HG03025 (cell line): Measurements from ENCODE around the gene ATP8A1.

ENCODE experiments used
- ATAC-seq: cut with Tn5 transposase; IDR thresholded peaks from one replicate; pipeline ENCODE4 v1.9.1; 2021; ENCODE audit warnings: mild to moderate bottlenecking, moderate library complexity; ENCODE audit not compliant: unreplicated experiment, low FRiP score

ATP8A1 gene

DNA sequence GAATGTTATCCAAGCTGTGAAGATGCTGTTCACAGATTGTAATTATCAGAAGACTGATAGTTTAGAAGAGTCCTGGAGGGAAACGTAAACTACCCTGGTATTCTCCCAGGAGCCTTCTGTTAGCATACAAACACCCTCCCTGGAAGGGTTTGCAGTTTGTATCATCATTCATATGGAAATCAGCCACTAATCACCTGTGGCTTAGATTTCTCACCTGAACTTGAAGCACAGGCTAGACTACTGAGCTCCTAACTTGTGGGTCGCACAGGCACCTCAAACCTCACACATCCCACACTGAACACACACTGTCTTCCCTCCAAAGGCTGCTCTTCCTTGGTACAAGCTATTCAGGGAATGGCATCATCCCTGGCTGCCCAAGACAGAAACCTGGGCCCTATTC lies 228.9 kb downstream of the ATP8A1 start:
- no peak for ATAC-seq

DNA sequence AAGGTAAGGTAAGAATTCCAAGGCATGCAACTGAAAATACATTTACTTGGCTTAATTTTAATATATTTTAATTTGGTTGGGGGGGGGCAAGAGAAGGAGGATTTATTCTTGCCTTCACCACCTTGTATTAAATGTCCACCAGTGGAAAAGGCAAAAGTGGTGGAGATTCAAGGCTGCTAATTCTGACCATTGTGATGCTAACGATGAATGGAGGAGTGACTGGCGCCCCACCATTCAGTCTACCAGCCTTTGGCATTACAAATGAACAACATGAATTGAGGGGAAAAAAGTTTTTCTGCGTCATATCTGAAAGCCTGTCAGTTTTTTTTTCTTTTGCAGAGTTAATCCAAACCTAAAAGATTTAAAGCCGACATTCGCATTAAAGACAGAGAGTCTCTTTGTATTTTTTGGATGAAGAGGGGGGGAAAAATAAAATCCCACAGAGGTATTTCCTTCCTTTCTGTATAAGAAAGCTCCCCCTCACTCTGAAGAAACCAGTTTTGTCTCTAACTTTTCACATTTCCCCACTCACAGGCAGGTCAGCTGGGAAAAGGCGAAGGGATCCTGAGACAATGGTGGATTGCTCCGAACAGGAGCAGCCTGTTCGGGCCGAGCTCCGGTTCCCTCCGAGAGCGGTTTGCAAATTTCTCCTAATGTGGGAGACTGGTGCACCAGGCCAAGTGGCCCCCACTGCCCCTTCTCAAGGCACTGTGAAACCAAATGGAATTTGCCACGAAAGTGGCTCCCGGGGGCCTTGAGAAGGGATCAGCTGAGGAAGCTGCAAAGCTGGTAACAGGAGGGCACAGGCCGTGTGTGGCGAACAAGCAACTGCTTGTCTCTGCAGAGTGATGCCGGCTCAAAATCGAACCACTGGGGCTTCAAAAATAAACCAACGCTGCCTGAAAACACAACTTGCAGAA lies 231.5 kb downstream of the ATP8A1 start:
- ATAC-seq = no peak

DNA sequence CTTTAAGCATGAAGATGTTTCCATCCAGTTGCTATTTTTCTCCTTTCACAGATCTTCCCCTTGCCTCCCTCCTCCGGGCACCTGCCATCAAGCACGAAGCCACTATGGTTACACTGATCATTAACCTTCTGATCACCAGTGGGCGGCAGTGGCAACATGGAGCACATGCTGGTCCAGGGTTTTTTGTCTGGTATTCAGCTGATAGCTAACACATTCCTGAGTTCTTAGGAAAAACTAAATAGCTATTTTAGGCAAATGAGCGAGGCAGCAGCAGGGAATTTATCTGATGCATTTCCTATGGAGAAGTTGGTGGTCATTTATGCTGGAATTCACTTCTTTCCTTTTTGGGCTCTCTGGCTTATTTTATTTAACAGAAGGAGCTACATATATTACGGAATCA lies 236.8 kb downstream of the ATP8A1 start:
- ATAC-seq = no peak

DNA sequence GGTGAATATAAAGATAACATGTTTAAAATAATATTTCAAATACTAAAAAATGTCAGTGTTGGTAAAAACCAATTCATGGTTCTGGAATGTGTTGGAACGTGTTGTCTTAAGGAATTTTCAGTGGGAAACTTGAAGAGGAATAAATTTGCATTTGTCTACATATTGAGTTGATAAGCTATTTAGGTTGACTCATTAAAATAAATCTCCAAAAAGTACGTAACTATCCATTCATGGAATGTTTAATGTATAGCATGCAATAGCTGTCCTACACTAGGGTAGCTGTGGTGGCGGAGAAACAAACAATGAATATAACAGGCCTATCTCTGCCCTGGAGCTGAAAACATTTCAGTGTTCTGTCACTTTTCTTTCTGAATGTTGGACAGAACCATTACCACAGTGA lies 239.4 kb downstream of the ATP8A1 start:
- no peak for ATAC-seq

GRCh38 chr4:42416017-42416416 lies 240.9 kb downstream of the ATP8A1 start:
- peak; percentile 41 for ATAC-seq

DNA sequence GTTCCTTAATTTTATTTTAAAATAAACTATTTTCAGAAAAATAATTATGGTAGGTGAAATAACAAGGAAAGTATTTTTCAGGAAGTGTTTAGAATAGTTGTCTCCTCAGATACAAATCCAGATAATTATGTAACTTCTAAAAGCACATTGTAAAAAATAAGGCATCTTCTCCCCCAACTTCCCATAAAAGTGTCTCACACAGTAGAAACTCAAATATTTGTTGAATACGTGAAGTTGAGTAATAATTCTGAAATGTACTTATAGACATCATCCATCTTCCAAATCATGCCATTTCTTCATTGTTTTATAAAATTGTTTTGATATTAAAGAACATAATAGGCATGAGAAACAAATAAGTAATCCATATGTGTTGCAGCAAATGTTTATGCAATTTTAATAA lies 241.6 kb downstream of the ATP8A1 start:
- ATAC-seq = no peak

DNA sequence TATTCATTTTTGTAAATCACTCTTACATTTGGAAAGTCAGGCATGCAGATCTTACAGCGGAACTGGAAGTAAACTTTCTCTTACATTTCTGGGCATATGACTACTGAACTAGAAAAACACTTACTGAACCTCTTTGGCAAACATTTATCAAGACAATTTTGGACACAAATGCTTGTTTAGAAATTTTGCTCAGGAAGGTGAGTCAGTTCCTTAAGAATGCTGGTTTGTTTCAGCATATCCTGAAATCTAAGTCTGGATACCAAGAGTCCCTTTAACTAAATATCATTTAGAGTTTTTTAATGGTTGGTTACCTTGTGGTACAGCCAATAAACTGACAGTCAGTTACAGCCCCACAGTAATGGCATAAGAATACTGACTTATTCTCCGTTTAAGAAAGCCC lies 244.7 kb downstream of the ATP8A1 start:
- no peak for ATAC-seq

DNA sequence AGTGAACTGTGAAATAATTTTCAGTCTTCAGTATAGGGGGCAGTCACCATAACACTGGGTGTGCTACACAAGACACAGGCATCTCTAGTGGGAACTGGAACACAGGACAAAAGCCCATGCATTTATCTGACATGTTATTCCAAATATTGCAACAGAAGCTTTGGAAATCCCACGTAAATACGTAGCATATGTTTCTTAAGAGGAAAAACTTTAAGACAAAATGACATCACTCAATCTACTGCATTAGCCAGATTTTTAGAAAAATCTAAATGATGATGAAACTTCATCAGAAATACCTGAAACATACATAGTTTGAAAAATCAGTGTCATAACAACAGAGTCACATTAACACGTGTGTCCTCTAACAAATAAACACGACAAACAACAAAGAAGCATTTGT lies 245.1 kb downstream of the ATP8A1 start:
- no peak for ATAC-seq

- no peak for ATAC-seq
Observed at GRCh38 chr4:42410446-42410845, 246.5 kb downstream of the ATP8A1 start.

DNA sequence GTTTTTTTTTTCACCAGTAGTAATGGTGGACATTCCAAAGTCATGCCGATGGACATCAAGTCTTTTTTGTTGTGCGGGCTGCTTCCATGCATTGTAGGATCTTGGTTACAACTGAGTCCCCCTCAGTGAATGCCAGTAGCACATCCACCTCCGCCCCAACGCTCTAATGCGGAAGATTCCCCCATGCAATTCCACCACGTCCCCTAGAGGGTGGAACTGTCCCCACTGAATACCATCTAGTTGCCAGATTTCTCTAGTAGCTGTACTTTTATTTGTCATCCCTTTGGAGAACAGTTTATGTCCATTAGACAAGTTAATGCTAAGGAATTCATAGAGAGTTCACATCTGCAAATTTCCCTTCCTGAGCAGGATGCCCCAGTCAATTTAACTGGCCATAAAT lies 252.9 kb downstream of the ATP8A1 start:
- no peak for ATAC-seq

DNA sequence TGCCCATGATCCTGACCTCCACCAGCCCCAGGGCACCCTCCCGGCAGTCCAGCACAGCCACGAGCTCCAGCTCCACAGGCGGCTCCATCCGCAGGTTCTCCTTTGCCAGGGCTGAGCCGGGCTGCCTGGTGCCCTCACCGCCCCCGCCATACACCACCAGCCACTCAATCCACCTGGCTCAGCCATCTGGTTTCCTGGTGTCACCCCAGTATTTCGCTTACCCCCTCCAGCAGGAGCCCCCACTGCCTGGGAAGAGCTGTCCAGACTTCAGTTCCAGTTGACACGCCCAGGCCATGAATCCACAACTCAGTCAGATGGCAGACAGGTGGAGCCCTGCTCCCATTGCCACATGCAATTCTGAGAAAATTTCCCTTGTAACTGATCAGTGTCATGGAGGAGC lies 255.7 kb downstream of the ATP8A1 start:
- no peak for ATAC-seq

- no peak for ATAC-seq
Observed at GRCh38 chr4:42399393-42399792, 257.5 kb downstream of the ATP8A1 start.

GRCh38 chr4:42398871-42399331 lies 258.0 kb downstream of the ATP8A1 start:
- no peak for ATAC-seq

DNA sequence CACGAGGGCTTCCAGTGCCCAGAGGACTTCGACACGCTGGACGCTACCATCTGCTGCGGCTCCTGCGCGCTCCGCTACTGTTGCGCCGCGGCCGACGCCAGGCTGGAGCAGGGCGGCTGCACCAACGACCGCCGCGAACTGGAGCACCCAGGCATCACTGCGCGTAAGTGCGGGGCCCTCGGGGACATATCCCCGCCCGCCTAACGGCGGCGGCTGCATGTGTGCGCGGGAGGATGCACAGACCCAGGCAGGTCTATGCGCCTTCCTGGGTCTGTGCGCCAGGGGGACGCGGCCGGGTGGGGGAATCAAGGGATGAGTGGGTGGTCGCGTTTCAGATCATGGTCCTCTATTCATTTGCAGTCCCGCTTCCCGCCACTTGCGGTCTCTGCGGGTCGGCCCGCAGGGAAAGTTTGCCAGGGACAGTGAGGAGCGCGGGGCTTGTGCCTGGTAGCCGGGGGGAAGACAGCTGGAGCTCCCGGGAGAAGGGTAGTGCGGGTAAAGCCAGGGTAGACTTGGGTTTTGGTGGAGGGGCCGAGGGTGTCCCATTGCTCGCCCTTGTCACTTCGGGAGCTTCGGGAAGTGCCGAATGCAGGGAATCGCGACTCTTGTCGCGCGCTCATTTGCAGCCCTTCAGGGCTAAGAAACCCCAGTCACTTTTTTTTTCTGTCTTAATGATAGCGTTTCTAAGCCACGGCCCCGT lies 258.6 kb downstream of the ATP8A1 start:
- ATAC-seq = peak; percentile 26

DNA sequence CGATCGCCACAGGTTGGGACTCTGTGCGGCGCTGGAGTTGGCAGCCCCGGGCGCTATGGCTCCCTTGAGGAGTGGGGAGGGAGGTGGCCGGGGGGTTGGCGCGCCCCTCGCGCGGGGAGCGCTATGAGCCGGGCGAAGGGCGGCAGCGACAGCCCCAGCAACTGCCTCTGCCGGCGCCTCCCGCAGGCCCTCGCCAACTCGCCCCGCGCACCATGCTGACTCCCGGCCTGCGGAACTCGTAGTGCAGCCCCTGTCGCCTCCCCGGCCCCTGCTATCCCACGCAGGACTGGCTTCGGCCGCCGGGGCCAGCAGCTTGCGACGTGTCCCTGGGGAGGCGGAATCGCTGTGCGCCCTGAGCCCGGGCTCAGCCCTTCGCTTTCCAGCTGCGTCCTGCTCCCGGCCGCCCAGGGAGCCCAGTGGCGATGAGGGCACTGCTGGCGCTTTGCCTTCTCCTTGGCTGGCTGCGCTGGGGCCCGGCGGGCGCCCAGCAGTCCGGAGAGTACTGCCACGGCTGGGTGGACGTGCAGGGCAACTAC lies 259.2 kb downstream of the ATP8A1 start:
- ATAC-seq = peak; percentile 41

DNA sequence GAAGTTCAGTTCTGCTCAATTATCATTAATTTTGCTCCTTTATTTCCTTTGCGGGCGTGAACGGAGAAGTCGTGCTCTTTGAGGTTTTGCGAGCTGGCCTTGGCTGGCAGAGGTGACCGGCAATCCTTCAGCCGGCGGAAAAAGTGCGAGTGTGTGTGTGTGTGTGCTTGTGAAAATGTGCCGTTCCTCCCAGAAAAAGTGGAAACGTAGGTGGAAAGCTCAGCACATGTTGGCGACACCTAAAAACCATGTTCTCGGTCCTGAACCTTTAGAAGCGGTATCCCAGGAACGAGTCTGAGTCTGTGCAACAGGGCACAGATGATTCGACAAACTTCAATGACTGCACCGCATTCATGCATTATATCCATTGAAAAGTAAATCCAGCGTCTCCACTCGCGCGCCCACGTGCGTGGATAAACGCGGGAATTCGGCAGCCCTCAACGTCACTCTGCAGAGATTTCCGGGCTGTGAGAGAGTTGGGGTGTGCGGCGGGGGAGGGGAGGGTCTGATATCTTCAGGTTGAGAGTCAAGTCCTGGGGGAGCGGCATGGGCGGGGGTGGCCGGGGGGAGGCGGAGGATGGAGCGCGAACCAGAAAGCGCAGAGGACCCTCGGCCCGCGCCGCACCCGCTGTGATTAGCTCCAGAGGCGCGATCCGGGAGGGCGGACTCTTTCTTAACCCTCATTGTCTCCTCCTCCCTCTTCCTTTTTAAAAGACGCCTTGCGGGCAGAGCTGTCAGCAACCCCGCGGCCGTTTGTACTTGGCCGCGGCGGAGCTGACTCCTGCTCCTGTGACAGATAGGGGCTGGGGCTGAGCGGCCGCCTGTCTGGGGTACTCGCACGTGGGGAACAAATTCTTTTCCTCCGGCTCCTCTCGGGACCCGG lies 259.9 kb downstream of the ATP8A1 start, which contains the start of gene SHISA3:
SHISA3 (plus strand) TSS at position 737 of the 883 bp plus-strand sequence. CDS start 569 bp downstream, outside the sequence.
- ATAC-seq = peak; percentile 55

DNA sequence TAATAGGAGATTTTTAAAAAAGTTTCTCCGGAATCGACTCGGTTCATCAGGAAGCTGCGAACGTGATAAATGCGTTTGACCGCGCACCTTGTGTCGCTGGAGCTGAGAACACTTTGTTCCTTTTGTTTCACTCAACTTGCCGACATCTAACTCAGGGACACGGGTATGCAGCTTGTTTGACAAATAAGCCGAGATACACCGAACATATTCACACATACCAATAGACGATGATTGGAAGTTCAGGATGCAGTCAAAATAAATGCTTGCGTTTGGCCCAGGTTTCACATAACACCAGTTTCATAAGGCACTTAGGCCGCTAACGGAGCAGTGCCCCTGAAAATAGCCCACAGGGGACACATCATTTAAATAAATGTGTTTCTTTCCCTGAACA lies 260.5 kb downstream of the ATP8A1 start:
- ATAC-seq = no peak

- no peak for ATAC-seq
Observed at GRCh38 chr4:42395595-42395994, 261.3 kb downstream of the ATP8A1 start.

GRCh38 chr4:42392436-42392835 lies 264.5 kb downstream of the ATP8A1 start:
- no peak for ATAC-seq

- no peak for ATAC-seq
Observed at GRCh38 chr4:42391981-42392380, 264.9 kb downstream of the ATP8A1 start.

DNA sequence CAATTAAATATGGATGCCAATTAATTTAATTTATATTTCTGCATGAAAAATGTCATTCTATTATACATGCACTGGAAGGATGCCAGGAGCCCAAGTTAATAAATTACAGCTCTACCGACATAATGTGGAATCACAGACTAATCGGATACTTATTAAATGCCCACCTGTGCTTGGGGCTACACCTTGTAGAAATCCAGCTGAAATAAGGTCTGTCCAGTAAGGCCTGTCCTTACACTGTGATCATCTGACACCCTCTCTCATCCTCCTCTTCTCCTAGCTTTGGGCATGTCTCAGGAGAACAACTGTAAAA lies 265.6 kb downstream of the ATP8A1 start:
- ATAC-seq = no peak
